ENCODE data around the gene NPY4R2.
"Not testable (repeated sequence)": the region's sequence is repeated elsewhere in the genome, so short reads cannot be mapped to it uniquely, and the experiment has no call there.

DNA sequence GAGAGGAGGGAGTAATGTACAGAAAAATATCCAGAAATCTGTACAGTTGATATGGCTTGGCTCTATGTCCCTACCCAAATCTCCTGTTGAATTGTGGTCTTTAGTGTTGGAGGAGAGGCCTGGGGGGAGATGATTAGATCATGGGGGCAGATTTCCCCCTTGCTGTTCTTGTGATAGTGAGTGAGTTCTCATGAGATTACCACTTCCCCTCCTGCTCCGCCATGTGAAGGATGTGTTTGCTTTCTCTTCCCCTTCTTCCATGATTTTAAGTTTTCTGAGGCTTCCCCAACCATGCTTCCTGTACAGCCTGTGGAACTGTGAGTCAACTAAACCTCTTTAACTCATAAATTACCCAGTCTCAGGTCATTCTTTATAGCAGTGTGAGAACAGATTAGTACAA is 29.0 kb downstream of the NPY4R2 start:
- TF ChIP-seq, protein P1, sequence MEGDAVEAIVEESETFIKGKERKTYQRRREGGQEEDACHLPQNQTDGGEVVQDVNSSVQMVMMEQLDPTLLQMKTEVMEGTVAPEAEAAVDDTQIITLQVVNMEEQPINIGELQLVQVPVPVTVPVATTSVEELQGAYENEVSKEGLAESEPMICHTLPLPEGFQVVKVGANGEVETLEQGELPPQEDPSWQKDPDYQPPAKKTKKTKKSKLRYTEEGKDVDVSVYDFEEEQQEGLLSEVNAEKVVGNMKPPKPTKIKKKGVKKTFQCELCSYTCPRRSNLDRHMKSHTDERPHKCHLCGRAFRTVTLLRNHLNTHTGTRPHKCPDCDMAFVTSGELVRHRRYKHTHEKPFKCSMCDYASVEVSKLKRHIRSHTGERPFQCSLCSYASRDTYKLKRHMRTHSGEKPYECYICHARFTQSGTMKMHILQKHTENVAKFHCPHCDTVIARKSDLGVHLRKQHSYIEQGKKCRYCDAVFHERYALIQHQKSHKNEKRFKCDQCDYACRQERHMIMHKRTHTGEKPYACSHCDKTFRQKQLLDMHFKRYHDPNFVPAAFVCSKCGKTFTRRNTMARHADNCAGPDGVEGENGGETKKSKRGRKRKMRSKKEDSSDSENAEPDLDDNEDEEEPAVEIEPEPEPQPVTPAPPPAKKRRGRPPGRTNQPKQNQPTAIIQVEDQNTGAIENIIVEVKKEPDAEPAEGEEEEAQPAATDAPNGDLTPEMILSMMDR (IDR thresholded peaks at IDR 0.05; ENCODE audit: insufficient read depth, low read length, poor library complexity, severe bottlenecking), result not testable (repeated sequence)
- not testable (repeated sequence) for TF ChIP-seq EZH2phosphoT487 (conservative IDR thresholded peaks at IDR 0.05; ENCODE audit: low read length)

Data from SU-DHL-6 (cell line).